Liver (tissue), 9 donors: Measurements from ENCODE around the gene INPP5K. TPM values are rescaled to one million over a fixed set of nuclear protein-coding genes. Genes with fewer than 3 reads are reported as not detected.
A peak's percentile ranks its signal among the peaks of the same experiment; 100 is the strongest.

ENCODE experiments used
- DNase-seq: peaks from one replicate; pipeline ENCODE4 v3.0.0-alpha.2; 2017; ENCODE audit warnings: low spot score
- H3K27ac ChIP-seq, 2 donors: one replicate each; pipeline ENCODE4 v1.7.0; 2013; ENCODE audit warnings: inconsistent platforms in 2 of 2, low read length in 2 of 2, control low read depth in 1 of 2, low read depth in 1 of 2, mild to moderate bottlenecking in 1 of 2
- H3K27me3 ChIP-seq, 4 donors: one replicate each; pipeline versions ENCODE4 v1.6.1 to v1.7.0; 2013; ENCODE audit warnings: low read length in 3 of 4, inconsistent platforms in 1 of 4, mild to moderate bottlenecking in 1 of 4, moderate library complexity in 1 of 4; ENCODE audit not compliant: control insufficient read depth in 4 of 4, insufficient read depth in 4 of 4
- H3K36me3 ChIP-seq, 4 donors: one replicate each; pipeline versions ENCODE4 v1.6.1 to v1.7.0; 2013; ENCODE audit warnings: low read length in 3 of 4, mild to moderate bottlenecking in 3 of 4, low read depth in 1 of 4, moderate library complexity in 1 of 4; ENCODE audit not compliant: control insufficient read depth in 4 of 4, insufficient read depth in 3 of 4
- H3K4me1 ChIP-seq, 4 donors: one replicate each; pipeline versions ENCODE4 v1.6.1 to v1.7.0; 2013; ENCODE audit warnings: low read length in 3 of 4, mild to moderate bottlenecking in 3 of 4, moderate library complexity in 1 of 4; ENCODE audit not compliant: control insufficient read depth in 4 of 4, insufficient read depth in 4 of 4
- H3K4me3 ChIP-seq, 3 donors: one replicate each; pipeline versions ENCODE4 v1.6.1 to v1.7.0; 2013; ENCODE audit warnings: low read length in 3 of 3, control low read depth in 1 of 3, low read depth in 1 of 3, mild to moderate bottlenecking in 1 of 3
- H3K9ac ChIP-seq, 2 donors: one replicate each; pipeline ENCODE4 v1.7.0; 2013; ENCODE audit warnings: low read length in 2 of 2, mild to moderate bottlenecking in 2 of 2, moderate library complexity in 2 of 2, control low read depth in 1 of 2, low read depth in 1 of 2
- H3K9me3 ChIP-seq, 4 donors: one replicate each; pipeline versions ENCODE4 v1.6.1 to v1.7.0; 2013; ENCODE audit warnings: low read length in 3 of 4; ENCODE audit not compliant: control insufficient read depth in 4 of 4
- CTCF ChIP-seq: fragments of 150-350 bp; IDR thresholded peaks from 2 replicates; pipeline ENCODE4 v1.5.1; 2017; ENCODE audit warnings: improper control_type of control experiment, low read depth, low read length; ENCODE audit not compliant: missing input control
- EGR1 ChIP-seq, 2 donors: IDR thresholded peaks; 2 replicates each; pipeline ENCODE4 v1.6.1; 2016 to 2018; ENCODE audit warnings: antibody characterized with exemption in 2 of 2, low read depth in 2 of 2
- FOXA1 ChIP-seq: IDR thresholded peaks from 2 replicates; pipeline ENCODE4 v1.6.1; 2016; ENCODE audit warnings: antibody characterized with exemption
- FOXA2 ChIP-seq: IDR thresholded peaks from 2 replicates; pipeline ENCODE4 v1.6.1; 2016; ENCODE audit warnings: antibody characterized with exemption
- GABPA ChIP-seq, 2 donors: IDR thresholded peaks in 1 of 2; conservative IDR thresholded peaks in 1 of 2; 2 replicates each; pipeline ENCODE4 v1.6.1; 2016; ENCODE audit warnings: antibody characterized with exemption in 2 of 2, mild to moderate bottlenecking in 1 of 2, moderate library complexity in 1 of 2
- HNF4A ChIP-seq, 2 donors: conservative IDR thresholded peaks; 2 replicates each; pipeline ENCODE4 v1.6.1; 2016; ENCODE audit warnings: antibody characterized with exemption in 2 of 2, mild to moderate bottlenecking in 2 of 2
- HNF4G ChIP-seq: IDR thresholded peaks from 2 replicates; pipeline ENCODE4 v1.6.1; 2016; ENCODE audit warnings: antibody characterized with exemption
- MAX ChIP-seq: IDR thresholded peaks from 2 replicates; pipeline ENCODE4 v1.6.1; 2016; ENCODE audit warnings: antibody characterized with exemption
- NR2F2 ChIP-seq: IDR thresholded peaks from 2 replicates; pipeline ENCODE4 v1.6.1; 2016; ENCODE audit warnings: antibody characterized with exemption
- RAD21 ChIP-seq, 2 donors: IDR thresholded peaks; 2 replicates each; pipeline ENCODE4 v1.6.1; 2016; ENCODE audit warnings: antibody characterized with exemption in 2 of 2, mild to moderate bottlenecking in 2 of 2
- REST ChIP-seq: IDR thresholded peaks from 2 replicates; pipeline ENCODE4 v1.6.1; 2016; ENCODE audit warnings: antibody characterized with exemption, mild to moderate bottlenecking
- RXRA ChIP-seq, 2 donors: IDR thresholded peaks; 2 replicates each; pipeline ENCODE4 v1.6.1; 2017 to 2018; ENCODE audit warnings: antibody characterized with exemption in 2 of 2, mild to moderate bottlenecking in 1 of 2
- SP1 ChIP-seq: IDR thresholded peaks from 2 replicates; pipeline ENCODE4 v1.6.1; 2018; ENCODE audit warnings: antibody characterized with exemption, mild to moderate bottlenecking
- TAF1 ChIP-seq: conservative IDR thresholded peaks from 2 replicates; pipeline ENCODE4 v1.6.1; 2016; ENCODE audit warnings: antibody characterized with exemption, mild to moderate bottlenecking
- WGBS: extraction: QIAGEN DNeasy Blood & Tissue Kit; methylation state at CpG from one replicate; pipeline ENCODE4 v1.1.7; 2013; 5-methylcytosine and 5-hydroxymethylcytosine counted together
- polyA plus RNA-seq, 2 donors: library from polyadenylated mRNA; stranded (reverse) in 1 of 2; unstranded in 1 of 2; fragments of 200-250 nt in 1 of 2; fragments of >200 nt in 1 of 2; fragmentation: Nextera tagmentation in 1 of 2; extraction: Ambion mirVana in 1 of 2; gene quantifications; one replicate each; pipeline versions ENCODE4 v1.2.1 to v1.2.3, GENCODE V29; 2013 to 2015
- total RNA-seq, 2 donors: library from RNA; depleted of rRNA; stranded (reverse); fragments of >200 nt; gene quantifications; one replicate each; pipeline ENCODE4 v1.2.3, GENCODE V29; 2014
- donor health status: healthy.
- donor health status: healthy.
- donor health status: healthy.
- donor health status: healthy.
- donor health status: healthy.

INPP5K gene
- total and polyA plus RNA-seq, 4 donors: 9.9 to 47.1 (median 15.9) TPM

GRCh38 chr17:1455291-1455796, 61.1 kb downstream of the INPP5K start:
- peaks cover 0 to 2% (median 0%) of the 10 kb centered on the region in 4 donors for H3K36me3 ChIP-seq
- H3K9me3 ChIP-seq: no peaks in the 10 kb centered on the region
- peak; percentile 70 for DNase-seq
- TF ChIP-seq FOXA2 (no peak), FOXA1 (no peak), CTCF (peak; percentile 58), REST (peak; percentile 54), TAF1 (peak; percentile 72), RAD21 (IDR thresholded peaks at IDR 0.05) (peak; percentile 60 to 76)
- H3K27ac ChIP-seq: peak overlapping the region; percentile 99 to 100
- H3K4me3 ChIP-seq: peak overlapping the region; percentile 80 to 84 (median 81)
- under 1% methylated on average over 31 of the region's 31 CpGs for WGBS
- no peaks in the 10 kb centered on the region for H3K27me3 ChIP-seq
- H3K4me1 ChIP-seq: peaks cover 4 to 33% (median 23%) of the 10 kb centered on the region in 4 donors
- peak overlapping the region; percentile 79 to 88 for H3K9ac ChIP-seq

- peaks cover 4 to 27% (median 19%) of the 10 kb centered on the region in 4 donors for H3K4me1 ChIP-seq
- H3K9ac ChIP-seq: peak overlapping the region in 1 of 2 donors; percentile 79
- WGBS: 76% methylated on average over 9 of the region's 9 CpGs
- no peaks in the 10 kb centered on the region for H3K27me3 ChIP-seq
- no peak for DNase-seq
- H3K27ac ChIP-seq: peak overlapping the region in 1 of 2 donors; percentile 99
- peaks cover 0 to 2% (median 0%) of the 10 kb centered on the region in 4 donors for H3K36me3 ChIP-seq
- peak overlapping the region; percentile 80 to 84 (median 81) for H3K4me3 ChIP-seq
- H3K9me3 ChIP-seq: no peaks in the 10 kb centered on the region
- TF ChIP-seq EGR1 (IDR thresholded peaks at IDR 0.05; ENCODE audit: low read depth in 2 of 2) (no peak), CTCF (no peak), HNF4A (conservative IDR thresholded peaks at IDR 0.05) (no peak), HNF4G (no peak), SP1 (no peak), GABPA (IDR thresholded peaks at IDR 0.05 in 1 of 2, conservative IDR thresholded peaks at IDR 0.05 in 1 of 2) (no peak), MAX (no peak), NR2F2 (no peak), RXRA (IDR thresholded peaks at IDR 0.05) (no peak), REST (no peak)
Observed at GRCh38 chr17:1454541-1454940, 61.9 kb downstream of the INPP5K start.
